T-helper 9 cell (primary cell): ENCODE measurements around the gene SLC35A5.

Experiments
- DNase-seq: peaks from one replicate; pipeline ENCODE4 v3.0.0-alpha.2; 2020

The SLC35A5 gene

GRCh38 chr3:112579232-112579631 is 17.4 kb downstream of the SLC35A5 start:
- no peak for DNase-seq

GRCh38 chr3:112579697-112580096 is 17.9 kb downstream of the SLC35A5 start:
- DNase-seq: no peak

GRCh38 chr3:112582244-112582874 is 20.5 kb downstream of the SLC35A5 start:
- no peak for DNase-seq

- no peak for DNase-seq
Measured at GRCh38 chr3:112583105-112583504, 21.3 kb downstream of the SLC35A5 start.

- no peak for DNase-seq
Measured at GRCh38 chr3:112585782-112586181, 23.9 kb downstream of the SLC35A5 start.

- no peak for DNase-seq
Measured at GRCh38 chr3:112587336-112587735, 25.5 kb downstream of the SLC35A5 start.

- DNase-seq: no peak
Measured at GRCh38 chr3:112593258-112593657, 31.4 kb downstream of the SLC35A5 start.

- DNase-seq: no peak
Measured at GRCh38 chr3:112594856-112595255, 33.0 kb downstream of the SLC35A5 start.

GRCh38 chr3:112597945-112598344 is 36.1 kb downstream of the SLC35A5 start:
- no peak for DNase-seq

- no peak for DNase-seq
Measured at GRCh38 chr3:112598731-112599130, 36.9 kb downstream of the SLC35A5 start.

- no peak for DNase-seq
Measured at GRCh38 chr3:112602217-112602838, 40.5 kb downstream of the SLC35A5 start.

- DNase-seq: no peak
Measured at GRCh38 chr3:112604536-112604935, 42.7 kb downstream of the SLC35A5 start.

- DNase-seq: no peak
Measured at GRCh38 chr3:112605285-112605684, 43.4 kb downstream of the SLC35A5 start.

- DNase-seq: no peak
Measured at GRCh38 chr3:112606098-112606497, 44.3 kb downstream of the SLC35A5 start.

GRCh38 chr3:112607863-112608262 is 46.0 kb downstream of the SLC35A5 start:
- no peak for DNase-seq

GRCh38 chr3:112610121-112610520 is 48.3 kb downstream of the SLC35A5 start:
- DNase-seq: no peak

- no peak for DNase-seq
Measured at GRCh38 chr3:112611752-112612515, 50.1 kb downstream of the SLC35A5 start.

- DNase-seq: no peak
Measured at GRCh38 chr3:112615989-112616731, 54.3 kb downstream of the SLC35A5 start.

- no peak for DNase-seq
Measured at GRCh38 chr3:112617285-112617684, 55.4 kb downstream of the SLC35A5 start.

GRCh38 chr3:112619295-112619694 is 57.5 kb downstream of the SLC35A5 start:
- no peak for DNase-seq

GRCh38 chr3:112623213-112623612 is 61.4 kb downstream of the SLC35A5 start:
- DNase-seq: no peak

- no peak for DNase-seq
Measured at GRCh38 chr3:112623717-112624116, 61.9 kb downstream of the SLC35A5 start.

- no peak for DNase-seq
Measured at GRCh38 chr3:112627419-112627818, 65.6 kb downstream of the SLC35A5 start.
